Stimulated activated CD8-positive, alpha-beta memory T cell treated with anti-CD3 and anti-CD28 coated beads, Interleukin-12 subunit alpha, Interleukin-12 subunit beta, amount 100 ng/mL, for 1 hour (primary cell): ENCODE measurements around the gene GAL3ST2.

Source experiments
- DNase-seq: peaks from one replicate; pipeline ENCODE4 v3.0.0-alpha.2; 2020; ENCODE audit warnings: low read depth

GAL3ST2 gene

DNA sequence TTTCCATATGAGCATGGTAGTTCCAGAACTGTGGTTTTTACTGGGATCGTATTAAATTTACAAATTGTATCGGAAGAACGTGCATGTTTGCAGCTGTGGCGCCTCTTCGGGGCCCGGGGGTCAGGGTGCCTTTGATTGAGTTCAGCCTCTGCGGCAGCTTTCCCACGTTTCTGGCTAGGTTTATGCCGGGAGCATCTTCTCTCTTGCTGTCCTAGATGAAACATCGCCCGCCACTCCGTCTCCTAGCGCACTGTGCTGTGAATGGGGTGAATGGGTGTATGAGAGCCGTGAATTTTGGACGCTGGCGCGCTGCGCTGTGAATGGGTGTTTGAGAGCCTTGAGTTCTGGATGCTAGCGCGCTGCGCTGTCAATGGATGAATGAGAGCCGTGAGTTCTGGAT lies 69.8 kb downstream of the GAL3ST2 start:
- DNase-seq, result no peak

DNA sequence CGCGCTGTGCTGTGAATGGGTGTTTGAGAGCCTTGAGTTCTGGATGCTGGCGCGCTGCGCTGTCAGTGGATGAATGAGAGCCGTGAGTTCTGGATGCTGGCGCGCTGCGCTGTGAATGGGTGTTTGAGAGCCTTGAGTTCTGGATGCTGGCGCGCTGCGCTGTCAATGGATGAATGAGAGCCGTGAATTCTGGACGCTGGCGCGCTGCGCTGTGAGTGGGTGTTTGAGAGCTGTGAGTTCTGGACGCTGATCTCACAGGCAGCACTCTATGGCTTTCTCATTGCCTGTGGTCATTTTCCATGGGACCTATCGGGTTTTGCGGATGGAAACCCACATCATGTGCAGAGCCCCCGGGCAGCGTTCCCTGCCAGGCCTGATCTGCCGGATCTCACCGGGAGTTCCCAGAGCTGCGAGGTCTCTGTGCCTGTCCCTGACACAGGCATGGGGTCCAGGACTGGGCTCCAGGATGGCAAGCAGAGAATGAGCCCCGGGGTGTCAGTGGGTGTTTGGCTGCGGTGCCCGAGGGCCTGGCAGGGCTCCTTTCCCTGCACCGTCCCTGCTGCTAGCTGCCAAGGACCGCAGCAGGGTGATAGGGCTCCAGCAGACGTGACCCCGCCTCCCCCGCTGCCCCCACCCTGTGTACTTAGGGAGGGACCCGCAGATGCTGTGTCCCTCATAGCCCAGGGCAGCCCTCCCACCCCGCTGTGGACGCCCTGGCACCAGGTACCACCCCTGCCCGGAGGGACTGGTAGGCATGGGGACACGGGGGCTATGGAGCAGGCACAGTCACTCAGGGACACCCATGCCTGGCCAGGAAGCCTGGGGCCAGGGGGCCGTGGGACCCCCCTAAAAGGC lies 72.4 kb downstream of the GAL3ST2 start:
- DNase-seq, result no peak

DNA sequence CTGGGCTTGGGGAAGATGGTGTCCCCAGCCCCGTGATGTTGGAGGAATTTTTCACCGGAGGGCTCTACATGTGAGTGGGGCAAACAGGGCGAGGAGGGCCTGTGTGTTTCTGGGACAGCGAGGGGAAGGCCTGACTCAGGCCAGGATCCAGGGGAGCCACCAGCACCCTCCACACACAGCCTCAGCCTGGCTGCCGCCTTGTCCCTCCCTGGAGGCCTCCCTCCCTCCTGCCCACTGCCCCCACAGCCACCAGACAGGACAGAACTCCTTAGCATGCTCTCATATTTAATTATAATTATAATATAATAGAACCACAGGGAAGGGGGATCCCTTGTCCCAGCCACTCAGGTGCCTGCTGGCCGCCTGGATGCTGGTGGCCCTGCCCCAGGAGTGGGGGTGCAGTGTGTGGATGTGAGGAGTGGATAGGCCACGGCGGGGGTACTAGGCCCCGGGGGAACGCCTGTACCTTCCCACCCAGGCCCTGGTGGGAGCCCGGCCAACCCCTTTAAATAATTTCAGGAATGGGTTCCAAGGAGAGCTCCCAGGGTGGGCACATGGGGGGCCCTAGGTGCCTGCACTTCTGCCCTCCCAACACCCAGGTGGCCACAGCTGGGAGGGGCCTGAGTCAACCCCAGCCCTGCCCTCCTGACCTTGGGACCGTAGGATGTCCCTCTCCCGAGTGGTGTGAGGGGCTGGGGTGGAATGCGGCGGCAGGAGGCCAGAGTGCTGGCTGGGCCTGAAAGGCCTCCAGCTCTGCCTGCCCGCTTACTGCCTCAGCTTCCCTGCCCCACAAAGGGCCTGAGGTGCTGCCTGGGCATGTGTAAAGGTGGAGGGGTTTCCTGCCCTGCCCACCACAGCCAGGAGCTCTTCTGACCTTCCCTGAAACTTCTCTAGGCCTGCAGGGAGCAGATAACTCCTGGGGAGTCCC lies 73.3 kb downstream of the GAL3ST2 start:
- DNase-seq, result no peak

DNA sequence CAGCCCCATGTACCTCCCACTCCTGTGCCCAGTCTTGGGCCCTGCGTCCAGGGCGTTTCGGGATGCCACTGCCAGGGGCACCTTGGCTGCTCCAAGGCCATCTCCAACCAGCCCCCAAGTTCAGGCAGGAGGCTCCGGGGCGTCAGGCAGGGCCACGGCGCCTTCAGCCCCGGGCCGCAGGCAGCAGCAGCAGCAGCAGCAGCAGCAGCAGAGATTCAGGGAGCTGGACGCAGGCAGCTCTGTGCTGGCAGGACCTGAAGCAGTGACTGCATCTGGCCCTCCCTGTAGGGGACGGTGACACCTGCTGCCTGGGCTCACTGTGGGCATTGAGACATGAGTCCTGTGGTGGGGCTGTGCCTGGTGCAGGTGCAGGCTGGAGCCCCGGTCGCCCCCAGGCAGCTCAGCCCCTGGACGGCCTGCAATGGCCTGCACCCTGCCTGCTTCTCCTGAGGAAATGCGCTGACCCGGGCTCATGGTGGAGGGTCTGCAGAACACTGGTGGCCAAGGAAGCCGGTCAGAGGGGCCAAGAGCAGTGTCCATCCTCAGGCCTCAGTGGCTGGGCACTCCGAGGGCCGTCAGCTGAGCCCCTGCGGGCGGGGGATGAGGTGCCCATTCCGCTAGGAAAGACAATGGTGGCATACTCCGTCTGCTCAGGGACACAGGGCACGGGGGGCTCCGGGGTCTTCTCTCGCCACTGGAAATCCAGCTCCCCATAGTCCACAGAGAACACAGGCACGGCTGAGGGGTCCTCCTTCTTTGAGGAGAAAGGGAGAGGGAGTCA lies 74.1 kb downstream of the GAL3ST2 start:
- DNase-seq, result no peak

DNA sequence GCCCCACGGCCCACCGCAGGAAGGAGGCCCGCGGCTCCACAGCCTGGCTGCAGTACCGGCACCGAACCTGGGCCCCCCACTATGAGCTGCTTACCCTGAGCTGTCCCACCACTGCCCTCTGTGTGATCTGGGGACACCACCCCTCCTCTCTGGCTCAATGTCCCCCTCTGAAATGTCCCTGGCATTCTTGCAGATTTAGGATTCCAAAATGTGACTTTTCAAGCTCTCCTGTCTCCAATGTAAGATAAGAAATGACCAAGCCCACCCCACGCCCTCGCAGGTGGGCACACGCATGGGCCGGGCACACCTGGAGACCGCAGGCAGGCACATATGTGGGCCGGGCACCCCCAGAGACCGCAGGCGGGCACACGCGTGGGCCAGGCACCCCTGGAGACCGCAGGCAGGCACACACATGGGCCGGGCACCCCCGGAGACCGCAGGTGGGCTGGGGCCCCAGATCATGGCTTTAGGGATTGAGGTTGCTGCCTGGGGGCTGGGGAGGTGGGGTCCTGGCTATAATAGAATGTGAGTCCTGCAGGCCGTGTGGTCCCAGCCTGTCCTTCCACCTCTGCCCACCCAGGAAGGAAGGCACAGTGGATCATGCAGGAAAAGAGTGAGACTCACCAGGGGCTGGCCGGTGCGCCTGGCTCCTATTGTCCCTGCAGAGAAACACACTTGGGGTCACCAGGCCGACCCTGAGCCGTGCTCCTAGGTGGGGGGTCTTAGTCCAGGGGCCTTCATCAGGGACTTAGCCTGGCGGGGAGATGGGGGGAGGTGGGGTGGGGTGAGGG lies 74.9 kb downstream of the GAL3ST2 start:
- DNase-seq, result no peak

DNA sequence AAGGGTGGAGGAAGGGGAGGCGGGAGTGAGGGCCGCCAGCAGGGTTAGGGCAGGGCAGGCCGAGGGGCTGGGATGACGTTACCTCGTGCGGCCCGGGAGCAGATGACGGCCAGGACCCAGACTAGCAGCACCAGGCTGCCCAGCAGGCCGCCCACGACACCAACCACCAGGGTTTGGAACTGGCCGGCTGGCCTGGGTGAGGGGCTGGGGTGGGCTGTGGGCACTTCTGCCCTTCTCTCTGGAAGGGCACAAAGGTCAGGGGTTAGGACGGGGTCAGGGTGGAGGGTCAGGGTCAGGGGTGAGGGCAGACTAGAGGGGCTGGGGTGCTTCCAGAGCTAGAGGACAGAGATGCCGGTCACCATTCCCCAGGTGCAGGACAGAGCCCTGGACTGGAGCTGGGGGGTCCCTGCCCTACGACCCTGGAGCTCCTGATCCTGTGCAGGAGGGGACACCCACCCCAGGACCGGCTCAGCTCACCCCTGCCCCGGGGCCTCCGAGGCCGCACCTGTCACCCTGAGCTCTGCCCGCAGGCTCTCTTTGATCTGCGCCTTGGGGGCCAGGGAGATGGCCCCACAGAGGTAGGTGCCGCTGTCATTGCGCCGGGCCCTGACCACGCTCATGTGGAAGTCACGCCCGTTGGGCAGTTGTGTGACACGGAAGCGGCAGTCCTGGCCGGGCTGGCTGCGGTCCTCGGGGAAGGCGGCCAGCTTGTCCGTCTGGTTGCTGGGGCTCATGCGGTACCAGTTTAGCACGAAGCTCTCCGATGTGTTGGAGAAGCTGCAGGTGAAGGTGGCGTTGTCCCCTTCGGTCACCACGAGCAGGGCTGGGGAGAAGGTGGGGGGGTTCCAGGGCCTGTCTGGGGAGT lies 75.7 kb downstream of the GAL3ST2 start:
- no peak for DNase-seq

GRCh38 chr2:241852981-241853631 lies 76.5 kb downstream of the GAL3ST2 start:
- no peak for DNase-seq
